GM23338 (cell line): ENCODE data around the gene ST8SIA2. TPM values are rescaled to one million over a fixed set of nuclear protein-coding genes. Genes with fewer than 3 reads are reported as not detected.

Experiments used
- ATAC-seq: fragments of 200-7000 bp; cut with Tn5 transposase; 3 replicates; pipeline ENCODE4 v1.9.1; 2020
- DNase-seq: peaks from one replicate; pipeline ENCODE4 v3.0.0-alpha.2; 2015; ENCODE audit warnings: low spot score
- H2AFZ ChIP-seq: fragments of 200-600 bp; sonication (generic); 2 replicates; pipeline ENCODE4 v1.8.0; 2016; ENCODE audit warnings: antibody characterized with exemption, mild to moderate bottlenecking, moderate library complexity
- H3F3A ChIP-seq: fragments of 200-600 bp; sonication (generic); replicated peaks from 2 replicates; pipeline ENCODE4 v1.8.0; 2017; ENCODE audit warnings: antibody characterized with exemption, mixed run types, low read depth
- H3K27ac ChIP-seq: fragments of 200-600 bp; sonication (generic); 2 replicates; pipeline ENCODE4 v1.6.1; 2016; ENCODE audit warnings: low read depth
- H3K27me3 ChIP-seq: fragments of 200-600 bp; sonication (generic); 2 replicates; pipeline ENCODE4 v1.8.0; 2016; ENCODE audit warnings: mild to moderate bottlenecking, mixed run types, moderate library complexity; ENCODE audit not compliant: insufficient read depth
- H3K36me3 ChIP-seq: fragments of 200-600 bp; sonication (generic); 2 replicates; pipeline ENCODE4 v1.8.0; 2016; ENCODE audit warnings: mild to moderate bottlenecking; ENCODE audit not compliant: insufficient read depth
- H3K4me1 ChIP-seq: fragments of 200-600 bp; sonication (generic); 2 replicates; pipeline ENCODE4 v1.8.0; 2016; ENCODE audit warnings: mild to moderate bottlenecking, moderate library complexity; ENCODE audit not compliant: insufficient read depth
- H3K4me2 ChIP-seq: fragments of 200-600 bp; sonication (generic); 2 replicates; pipeline ENCODE4 v1.7.1; 2017; ENCODE audit warnings: mixed run types
- H3K4me3 ChIP-seq: fragments of 200-600 bp; sonication (generic); 2 replicates; pipeline ENCODE4 v1.6.1; 2016; ENCODE audit warnings: mixed run types
- H3K79me2 ChIP-seq: fragments of 200-600 bp; sonication (generic); replicated peaks from 2 replicates; pipeline ENCODE4 v1.8.0; 2017; ENCODE audit warnings: mild to moderate bottlenecking; ENCODE audit not compliant: insufficient read depth
- H3K9me2 ChIP-seq: fragments of 200-600 bp; sonication (generic); 2 replicates; pipeline ENCODE4 v1.8.0; 2017; ENCODE audit not compliant: insufficient read depth
- H4K20me1 ChIP-seq: fragments of 200-600 bp; sonication (generic); replicated peaks from 2 replicates; pipeline ENCODE4 v1.8.0; 2017; ENCODE audit warnings: mild to moderate bottlenecking; ENCODE audit not compliant: insufficient read depth
- H3K27ac Mint-ChIP-seq: 2 replicates; pipeline ENCODE4 v1.8.0; 2020; ENCODE audit warnings: inconsistent platforms, mild to moderate bottlenecking, moderate library complexity, mixed read lengths
- H3K27me3 Mint-ChIP-seq: 3 replicates; pipeline ENCODE4 v1.8.0; 2022; ENCODE audit warnings: low read depth, mild to moderate bottlenecking, moderate library complexity, mixed read lengths, inconsistent platforms; ENCODE audit not compliant: insufficient read depth, poor library complexity
- H3K36me3 Mint-ChIP-seq: 3 replicates; pipeline ENCODE4 v1.8.0; 2021; ENCODE audit warnings: low read depth, mild to moderate bottlenecking, inconsistent platforms, moderate library complexity, mixed read lengths
- H3K4me1 Mint-ChIP-seq: 3 replicates; pipeline ENCODE4 v1.8.0; 2020; ENCODE audit warnings: mild to moderate bottlenecking, inconsistent platforms, mixed read lengths
- H3K4me3 Mint-ChIP-seq: 3 replicates; pipeline ENCODE4 v1.8.0; 2021; ENCODE audit warnings: moderate library complexity, mild to moderate bottlenecking, inconsistent platforms, mixed read lengths
- H3K9me3 Mint-ChIP-seq: 3 replicates; pipeline ENCODE4 v1.8.0; 2020; ENCODE audit warnings: moderate library complexity, mild to moderate bottlenecking, inconsistent platforms, mixed read lengths
- CREB1 ChIP-seq: fragments of 250-450 bp; sonication (Bioruptor Pico); IDR thresholded peaks from 2 replicates; pipeline ENCODE4 v1.5.0; 2020; ENCODE audit warnings: low read depth, mild to moderate bottlenecking, moderate library complexity
- CTCF ChIP-seq, 2 experiments: fragments of 200-600 bp in 1 of 2; sonication (generic) in 1 of 2; conservative IDR thresholded peaks; 2 replicates each; pipeline versions ENCODE4 v1.5.1 to v1.6.1; 2016 to 2017; ENCODE audit warnings: antibody characterized with exemption in 2 of 2, low read depth in 2 of 2, mild to moderate bottlenecking in 2 of 2, moderate library complexity in 1 of 2
- ETS1 ChIP-seq: IDR thresholded peaks from 2 replicates; pipeline ENCODE4 v1.6.1; 2016; ENCODE audit warnings: antibody characterized with exemption
- EZH2 ChIP-seq: fragments of 200-600 bp; sonication (generic); IDR thresholded peaks from one replicate; pipeline ENCODE4 v1.8.0; 2017; ENCODE audit warnings: antibody characterized with exemption, mild to moderate bottlenecking, low read depth; ENCODE audit not compliant: unreplicated experiment
- EZH2phosphoT487 ChIP-seq: fragments of 200-600 bp; sonication (generic); IDR thresholded peaks from one replicate; pipeline ENCODE4 v1.8.1; 2018; ENCODE audit warnings: antibody characterized with exemption; ENCODE audit not compliant: unreplicated experiment
- JUNB ChIP-seq: IDR thresholded peaks from one replicate; pipeline ENCODE4 v1.6.1; 2016; ENCODE audit warnings: antibody characterized with exemption; ENCODE audit not compliant: unreplicated experiment
- NANOG ChIP-seq: IDR thresholded peaks from 2 replicates; pipeline ENCODE4 v1.6.1; 2016; ENCODE audit warnings: antibody characterized with exemption, borderline replicate concordance
- POLR2AphosphoS5 ChIP-seq: IDR thresholded peaks from 2 replicates; pipeline ENCODE4 v1.6.1; 2016; ENCODE audit warnings: antibody characterized with exemption, low read depth
- REST ChIP-seq: IDR thresholded peaks from one replicate; pipeline ENCODE4 v1.6.1; 2018; ENCODE audit warnings: antibody characterized with exemption; ENCODE audit not compliant: unreplicated experiment
- STAT1 ChIP-seq: IDR thresholded peaks from one replicate; pipeline ENCODE4 v1.6.1; 2016; ENCODE audit warnings: antibody characterized with exemption; ENCODE audit not compliant: unreplicated experiment
- ZNF114 ChIP-seq: fragments of 250-450 bp; sonication (Bioruptor Pico); IDR thresholded peaks from 2 replicates; pipeline ENCODE4 v1.5.0; 2020; ENCODE audit warnings: mild to moderate bottlenecking, moderate library complexity
- ZNF331 ChIP-seq: fragments of 250-450 bp; sonication (Bioruptor Pico); IDR thresholded peaks from 2 replicates; pipeline ENCODE4 v1.5.0; 2020; ENCODE audit warnings: low read depth, mild to moderate bottlenecking, moderate library complexity
- ZNF462 ChIP-seq: fragments of 250-450 bp; sonication (Bioruptor Pico); IDR thresholded peaks from 2 replicates; pipeline ENCODE4 v1.5.0; 2020; ENCODE audit warnings: mild to moderate bottlenecking, moderate library complexity
- polyA plus RNA-seq: library from polyadenylated mRNA; unstranded; fragments of >200 nt; fragmentation: Nextera tagmentation; extraction: Ambion mirVana; gene quantifications from 2 replicates; pipeline ENCODE4 v1.2.1, GENCODE V29; 2016
- total RNA-seq: library from RNA; depleted of rRNA; stranded (reverse); fragments of >200 nt; shearing (Covaris generic); gene quantifications from 2 replicates; pipeline ENCODE4 v1.2.3, GENCODE V29; 2014

ST8SIA2 gene
- total and polyA plus RNA-seq, 2 experiments from 2014 or later, result 0.66 to 1.2 TPM

GRCh38 chr15:92415639-92416297 is 22.1 kb downstream of the ST8SIA2 start:
- H3K9me3 Mint-ChIP-seq, result no peaks in the 10 kb centered on the region
- no peak overlapping the region for H2AFZ ChIP-seq
- no peak for DNase-seq
- no peaks in the 10 kb centered on the region for H3K36me3 Mint-ChIP-seq
- peaks cover 8% of the 10 kb centered on the region for H3K4me1 ChIP-seq
- H3K9me2 ChIP-seq, result peaks cover 5% of the 10 kb centered on the region; the same call in 1 of the 2 replicates
- H3K27ac ChIP-seq, result no peak overlapping the region
- peaks cover 11% of the 10 kb centered on the region for H3K27me3 Mint-ChIP-seq
- 0 out of 2 replicates have a peak, but pooled peaks cover 3% of the 10 kb centered on the region for H4K20me1 ChIP-seq
- no peak overlapping the region for H3K4me3 ChIP-seq
- no peak overlapping the region for H3K4me2 ChIP-seq
- H3K79me2 ChIP-seq, result no peaks in the 10 kb centered on the region
- peaks cover 16% of the 10 kb centered on the region for H3K4me1 Mint-ChIP-seq
- no peaks in the 10 kb centered on the region for H3K36me3 ChIP-seq
- H3K4me3 Mint-ChIP-seq, result no peak overlapping the region
- peak overlapping the region; percentile 2; the same call in 1 of the 2 replicates for H3K27ac Mint-ChIP-seq
- H3K27me3 ChIP-seq, result no peaks in the 10 kb centered on the region
- ATAC-seq, result no peak
- TF ChIP-seq REST (no peak), CTCF (conservative IDR thresholded peaks at IDR 0.05; ENCODE audit: low read depth in 2 of 2) (no peak), ETS1 (no peak), JUNB (no peak), POLR2AphosphoS5 (no peak), STAT1 (no peak), CREB1 (CRISPR knock-in tag) (no peak), EZH2phosphoT487 (no peak), EZH2 (no peak), ZNF462 (no peak), ZNF331 (no peak), NANOG (no peak), ZNF114 (CRISPR knock-in tag) (no peak)
- H3F3A ChIP-seq, result no peaks in the 10 kb centered on the region
